NCI-H146 treated with DMSO at 0.1 percent for 48 hours (cell line): ENCODE measurements around the gene FKBP10.
"Not testable (repeated sequence)": the region's sequence is repeated elsewhere in the genome, so short reads cannot be mapped to it uniquely, and the experiment has no call there.

Source experiments
- DNase-seq: peaks from one replicate; lab custom pipeline; 2025; ENCODE audit not compliant: unreplicated experiment; lab: John Stamatoyannopoulos, UW

Gene FKBP10

GRCh38 chr17:41837761-41838538 lies 25.1 kb downstream of the FKBP10 start, which contains the start of gene KLHL10:
Gene KLHL10, plus strand, starts transcription at chr17:41837825. Its CDS starts 108 bp downstream, at chr17:41837933.
- no peak for DNase-seq

- not testable (repeated sequence) for DNase-seq
These were observed 26.6 kb downstream of the FKBP10 start for GRCh38 chr17:41839448-41839847.

DNA sequence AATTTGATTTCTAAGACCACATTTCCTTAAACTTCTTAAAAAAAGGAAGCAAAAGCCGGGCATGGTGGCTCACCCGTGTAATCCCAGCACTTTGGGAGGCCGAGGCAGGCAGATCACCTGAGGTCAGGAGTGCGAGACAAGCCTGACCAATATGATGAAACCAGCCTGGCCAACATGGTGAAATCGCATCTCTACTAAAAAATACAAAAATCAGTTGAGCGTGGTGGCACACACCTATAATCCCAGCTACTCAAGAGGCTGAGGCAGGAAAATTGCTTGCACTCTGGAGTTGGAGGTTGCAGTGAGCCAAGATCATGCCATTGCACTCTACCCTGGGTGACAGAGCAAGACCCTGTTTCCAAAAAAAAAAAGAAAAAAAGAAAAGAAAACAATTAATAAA lies 28.0 kb downstream of the FKBP10 start:
- not testable (repeated sequence) for DNase-seq

- no peak for DNase-seq
These were observed 32.2 kb downstream of the FKBP10 start for GRCh38 chr17:41844971-41845370.

DNA sequence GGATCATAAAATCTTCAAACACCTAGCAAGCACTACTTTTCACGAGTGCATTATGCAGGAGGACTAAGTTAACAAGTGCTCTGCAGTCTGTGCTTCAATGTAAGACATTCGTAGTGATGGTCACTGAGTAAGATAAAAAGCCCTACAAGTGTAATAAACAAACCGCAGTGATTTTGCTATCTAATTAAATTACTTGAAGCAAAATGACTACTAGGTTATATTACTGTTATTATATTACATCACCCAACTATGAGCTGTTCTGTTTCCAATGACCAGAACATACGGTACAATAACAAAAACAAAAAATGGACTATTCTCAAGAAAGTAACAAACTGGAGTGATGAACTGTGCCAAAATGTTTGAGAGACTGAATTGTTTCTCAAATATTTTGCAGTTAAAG lies 36.0 kb downstream of the FKBP10 start:
- no peak for DNase-seq

- no peak for DNase-seq
These were observed 36.6 kb downstream of the FKBP10 start for GRCh38 chr17:41849251-41849990.

GRCh38 chr17:41851382-41851781 lies 38.6 kb downstream of the FKBP10 start:
- not testable (repeated sequence) for DNase-seq

DNA sequence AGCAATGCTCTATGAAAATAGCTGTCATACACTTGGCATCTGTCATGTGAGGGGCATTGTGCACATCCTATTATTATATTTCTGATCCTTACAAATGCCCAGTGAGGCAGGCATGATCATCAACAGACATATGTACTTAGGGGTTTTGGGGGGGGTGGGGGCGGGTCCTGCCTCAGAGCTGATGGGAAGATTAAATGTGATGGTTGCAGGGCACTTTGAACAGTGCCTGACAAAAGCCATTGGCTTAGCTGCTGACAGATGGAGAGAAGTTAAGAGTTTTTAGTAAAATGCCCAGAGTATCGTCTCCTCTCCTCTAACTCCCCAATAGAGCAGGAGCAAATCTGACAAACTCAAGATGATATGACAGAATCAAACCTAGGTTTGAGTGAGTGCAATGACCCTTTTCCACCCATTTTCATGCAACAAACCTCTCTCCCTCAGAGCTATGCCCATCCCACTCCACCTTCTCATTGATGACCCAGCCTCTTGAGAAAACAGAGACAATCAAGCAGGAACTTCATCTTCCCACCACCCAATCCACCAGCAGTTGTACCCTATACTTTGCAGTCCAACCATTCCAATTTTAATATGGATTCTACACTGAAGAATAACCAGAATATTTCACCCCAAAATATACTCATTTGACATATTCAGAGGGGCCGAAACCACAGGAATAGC lies 47.6 kb downstream of the FKBP10 start:
- DNase-seq = no peak

GRCh38 chr17:41863074-41863848 lies 50.5 kb downstream of the FKBP10 start:
- DNase-seq = no peak

DNA sequence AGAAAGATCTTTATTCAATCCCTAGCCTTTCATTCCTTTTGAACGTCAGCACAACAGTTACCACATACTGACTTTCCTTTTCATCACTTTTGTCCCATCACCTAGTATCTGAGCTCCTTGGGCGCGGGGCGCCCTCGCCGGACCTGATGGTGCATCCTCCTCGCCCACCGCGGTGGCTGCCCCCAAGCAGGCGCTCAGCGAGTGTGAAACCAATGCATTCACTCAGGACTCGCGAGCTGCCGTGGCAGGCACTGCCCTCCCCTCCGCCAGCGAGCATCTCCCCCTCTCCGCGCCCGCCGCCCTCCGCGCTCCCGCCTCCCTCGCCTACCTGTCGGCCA lies 51.7 kb downstream of the FKBP10 start:
- DNase-seq = peak; percentile 17

DNA sequence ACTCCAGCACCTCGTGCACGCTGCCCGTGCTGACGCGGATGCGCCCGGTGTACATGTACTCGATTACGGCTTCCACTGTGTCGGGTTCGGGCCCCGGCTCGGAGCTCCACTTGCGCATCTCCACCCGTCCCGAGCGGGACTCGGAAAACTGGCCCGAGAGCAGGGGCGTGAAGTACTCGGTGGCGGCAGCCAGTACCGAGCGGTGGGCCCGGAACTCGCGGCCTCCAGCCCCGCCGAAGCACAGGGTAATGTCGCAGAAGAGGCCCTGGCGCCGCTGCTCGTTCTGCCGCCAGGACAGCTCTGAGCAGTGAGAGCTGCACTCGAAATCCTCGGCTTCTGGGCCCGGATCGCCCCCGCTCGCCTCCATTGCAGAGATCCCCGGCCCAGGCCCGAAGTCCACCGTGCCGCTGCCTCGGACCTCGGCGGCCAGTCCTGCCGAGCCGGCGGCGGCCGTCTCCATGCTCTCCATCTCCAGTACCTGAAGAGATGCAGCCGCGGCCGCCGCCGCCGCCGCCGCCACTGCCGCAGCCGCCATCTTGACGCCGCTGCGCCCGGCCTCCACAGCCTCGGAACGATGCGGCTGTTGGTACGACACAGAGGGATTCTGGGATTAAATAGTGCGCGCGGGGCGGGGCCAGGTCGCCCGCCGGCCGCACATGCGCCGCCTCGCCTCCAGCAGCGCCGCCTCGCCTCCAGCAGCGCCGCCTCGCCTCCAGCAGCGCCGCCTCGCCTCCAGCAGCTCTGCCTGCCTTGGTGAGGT lies 52.2 kb downstream of the FKBP10 start, which contains the start of gene KLHL11:
Gene KLHL11, minus strand, starts transcription at position 588 of the 760 bp plus-strand sequence. Its CDS starts 53 bp downstream, at position 535.
- DNase-seq = peak; percentile 84

DNA sequence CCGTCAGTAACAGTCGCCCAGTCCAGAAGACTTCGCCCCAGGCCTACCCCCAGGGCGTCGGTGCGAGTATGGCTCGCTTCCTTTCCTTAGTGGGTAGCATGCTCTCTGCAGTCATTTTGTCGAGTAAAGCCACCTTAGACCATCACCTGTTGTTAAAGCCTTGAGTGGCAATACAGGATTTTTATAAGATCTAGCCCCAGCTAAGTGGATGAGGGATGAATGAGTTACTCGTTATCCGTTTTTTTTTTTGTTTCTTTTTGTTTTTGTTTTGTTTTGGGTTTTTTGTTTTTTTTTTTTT lies 52.7 kb downstream of the FKBP10 start:
- no peak for DNase-seq

DNA sequence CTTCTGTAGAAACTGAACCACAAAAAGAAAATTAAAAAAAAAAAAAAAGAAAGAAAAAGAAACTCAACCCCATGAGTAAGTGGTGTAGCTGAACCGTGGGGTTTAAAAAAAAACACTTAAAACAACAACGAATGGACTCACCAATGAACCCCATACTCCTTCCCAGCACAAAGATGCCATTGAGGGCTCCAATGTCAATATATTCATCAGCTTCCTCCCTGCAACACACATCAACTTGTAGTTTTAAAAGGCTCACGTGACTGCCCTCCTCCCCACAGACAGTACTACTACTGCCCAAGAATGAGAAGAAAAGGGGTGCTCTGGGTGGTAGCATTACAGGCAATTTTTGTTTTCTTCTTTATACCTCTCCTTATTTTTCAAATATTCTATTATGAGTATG lies 55.8 kb downstream of the FKBP10 start:
- no peak for DNase-seq

DNA sequence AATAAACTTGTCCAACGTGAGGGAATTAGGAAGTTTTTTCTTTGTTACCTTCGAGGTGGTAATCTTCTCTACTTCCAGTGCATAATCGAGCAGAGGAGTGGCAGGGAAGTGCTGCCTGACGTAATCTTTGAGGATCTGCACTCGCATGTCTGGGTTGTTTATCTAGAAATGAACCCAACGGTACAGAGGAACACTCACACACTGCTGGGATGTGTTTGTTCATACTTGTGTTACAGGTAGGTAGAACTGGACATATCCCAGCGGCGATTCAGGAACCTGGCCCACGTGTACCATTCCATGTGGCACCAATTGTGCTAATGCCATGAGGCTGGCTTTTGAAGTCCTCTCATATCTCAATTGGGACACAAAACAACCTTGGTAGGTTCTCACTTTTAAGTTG lies 56.6 kb downstream of the FKBP10 start:
- no peak for DNase-seq

GRCh38 chr17:41870097-41870496 lies 57.3 kb downstream of the FKBP10 start:
- no peak for DNase-seq

GRCh38 chr17:41870627-41871026 lies 57.8 kb downstream of the FKBP10 start:
- DNase-seq = no peak

- no peak for DNase-seq
These were observed 59.0 kb downstream of the FKBP10 start for GRCh38 chr17:41871789-41872188.
